Measurements from ENCODE around the gene ADAMTS2.
"Not testable (repeated sequence)": the region's sequence is repeated elsewhere in the genome, so short reads cannot be mapped to it uniquely, and the experiment has no call there.

Gene ADAMTS2

GRCh38 chr5:179119415-179120170 lies 225.7 kb downstream of the ADAMTS2 start:
- no peak for DNase-seq

GRCh38 chr5:179118756-179119414 lies 226.4 kb downstream of the ADAMTS2 start:
- DNase-seq: no peak

GRCh38 chr5:179118338-179118737 lies 226.9 kb downstream of the ADAMTS2 start:
- DNase-seq: no peak

- no peak for DNase-seq
Measured at GRCh38 chr5:179115845-179116524, 229.3 kb downstream of the ADAMTS2 start.

GRCh38 chr5:179115307-179115706 lies 230.0 kb downstream of the ADAMTS2 start:
- no peak for DNase-seq

GRCh38 chr5:179114756-179115155 lies 230.5 kb downstream of the ADAMTS2 start:
- DNase-seq: no peak

GRCh38 chr5:179113945-179114641 lies 231.2 kb downstream of the ADAMTS2 start:
- no peak for DNase-seq

- DNase-seq: no peak
Measured at GRCh38 chr5:179113143-179113530, 232.1 kb downstream of the ADAMTS2 start.

GRCh38 chr5:179112469-179113142 lies 232.7 kb downstream of the ADAMTS2 start:
- no peak for DNase-seq

- no peak for DNase-seq
Measured at GRCh38 chr5:179111267-179112207, 233.7 kb downstream of the ADAMTS2 start.

- DNase-seq: no peak
Measured at GRCh38 chr5:179110528-179110927, 234.7 kb downstream of the ADAMTS2 start.

- DNase-seq: not testable (repeated sequence)
Measured at GRCh38 chr5:179101282-179101681, 244.0 kb downstream of the ADAMTS2 start.

- no peak for DNase-seq
Measured at GRCh38 chr5:179089502-179089901, 255.8 kb downstream of the ADAMTS2 start.

GRCh38 chr5:179080724-179081123 lies 264.5 kb downstream of the ADAMTS2 start:
- DNase-seq: no peak

- no peak for DNase-seq
Measured at GRCh38 chr5:179079165-179079987, 265.9 kb downstream of the ADAMTS2 start.

GRCh38 chr5:179065703-179066102 lies 279.6 kb downstream of the ADAMTS2 start:
- no peak for DNase-seq

GRCh38 chr5:179061025-179061424 lies 284.2 kb downstream of the ADAMTS2 start:
- no peak for DNase-seq

Data from hippocampal formation (tissue), 2 donors.